HepG2 (cell line): ENCODE data around the gene POU3F1. TPM values are rescaled to one million over a fixed set of nuclear protein-coding genes. Genes with fewer than 3 reads are reported as not detected.
A peak's percentile ranks its signal among the peaks of the same experiment; 100 is the strongest.

Source experiments
- CCAR2 ChIP-seq: fragments of 200-400 bp; formaldehyde crosslinking; optimal IDR thresholded peaks from 2 replicates; pipeline ENCODE3; 2018; ENCODE audit warnings: low read depth, mild to moderate bottlenecking, low read length, moderate library complexity
- FOXK2 ChIP-seq: fragments of 450-650 bp; IDR thresholded peaks from 2 replicates; pipeline ENCODE4 v1.6.1; 2016
- HDAC2 ChIP-seq: sonication (generic); formaldehyde crosslinking; IDR thresholded peaks from 2 replicates; pipeline ENCODE4 v1.4.0; 2020; ENCODE audit warnings: missing genetic modification reagents
- IKZF4 ChIP-seq: sonication (generic); formaldehyde crosslinking; IDR thresholded peaks from 2 replicates; pipeline ENCODE4 v1.5.1; 2020; ENCODE audit warnings: borderline replicate concordance, mild to moderate bottlenecking, low read depth, missing genetic modification reagents; ENCODE audit errors: not compliant biosample characterization
- LBX2 ChIP-seq: sonication (generic); formaldehyde crosslinking; IDR thresholded peaks from 2 replicates; pipeline ENCODE4 v1.5.0; 2020; ENCODE audit warnings: missing genetic modification reagents, mild to moderate bottlenecking, borderline replicate concordance
- MLX ChIP-seq: IDR thresholded peaks from 2 replicates; pipeline ENCODE4 v1.6.1; 2016
- MZF1 ChIP-seq: sonication (generic); formaldehyde crosslinking; IDR thresholded peaks from 2 replicates; pipeline ENCODE4 v1.8.1; 2023; ENCODE audit warnings: mild to moderate bottlenecking, missing genetic modification reagents, borderline replicate concordance
- NCOR1 ChIP-seq: fragments of 200-600 bp; sonication (generic); IDR thresholded peaks from 2 replicates; pipeline ENCODE4 v1.7.0; 2017; ENCODE audit warnings: antibody characterized with exemption, low read length, borderline replicate concordance
- NFE2 ChIP-seq: sonication (generic); formaldehyde crosslinking; IDR thresholded peaks from 2 replicates; pipeline ENCODE4 v1.4.0; 2020; ENCODE audit warnings: missing genetic modification reagents
- POGZ ChIP-seq: sonication (generic); formaldehyde crosslinking; IDR thresholded peaks from 2 replicates; pipeline ENCODE4 v1.4.0; 2020; ENCODE audit warnings: mild to moderate bottlenecking, missing genetic modification reagents
- PRMT3 ChIP-seq: sonication (generic); formaldehyde crosslinking; IDR thresholded peaks from 2 replicates; pipeline ENCODE4 v1.8.1; 2022; ENCODE audit warnings: low read depth, mild to moderate bottlenecking, moderate library complexity, missing genetic modification reagents, borderline replicate concordance
- RELA ChIP-seq: sonication (generic); formaldehyde crosslinking; IDR thresholded peaks from 2 replicates; pipeline ENCODE4 v1.4.0; 2020; ENCODE audit warnings: missing genetic modification reagents
- SMC3 ChIP-seq: IDR thresholded peaks from 2 replicates; pipeline ENCODE4 v1.6.1; 2011; ENCODE audit warnings: low read length, improper control_type of control experiment
- SOX5 ChIP-seq: IDR thresholded peaks from 2 replicates; pipeline ENCODE4 v1.6.1; 2016; ENCODE audit warnings: borderline replicate concordance
- STAG1 ChIP-seq: sonication (generic); formaldehyde crosslinking; IDR thresholded peaks from 2 replicates; pipeline ENCODE4 v1.4.0; 2020; ENCODE audit warnings: missing genetic modification reagents
- ZBTB8A ChIP-seq: sonication (generic); formaldehyde crosslinking; IDR thresholded peaks from 2 replicates; pipeline ENCODE4 v1.4.0; 2020; ENCODE audit warnings: mild to moderate bottlenecking, low read depth, missing genetic modification reagents, borderline replicate concordance
- ZKSCAN5 ChIP-seq: sonication (generic); formaldehyde crosslinking; IDR thresholded peaks from 2 replicates; pipeline ENCODE4 v1.5.1; 2020; ENCODE audit warnings: mild to moderate bottlenecking, missing genetic modification reagents
- ZNF138 ChIP-seq: sonication (generic); formaldehyde crosslinking; IDR thresholded peaks from 2 replicates; pipeline ENCODE4 v1.5.0; 2020; ENCODE audit warnings: mild to moderate bottlenecking, low read depth, missing genetic modification reagents
- ZNF3 ChIP-seq: IDR thresholded peaks from 2 replicates; pipeline ENCODE4 v1.7.0; 2017; ENCODE audit warnings: inconsistent platforms
- ZNF317 ChIP-seq: sonication (generic); formaldehyde crosslinking; IDR thresholded peaks from 2 replicates; pipeline ENCODE4 v1.5.0; 2020; ENCODE audit warnings: mild to moderate bottlenecking, missing genetic modification reagents
- ZNF747 ChIP-seq: sonication (generic); formaldehyde crosslinking; IDR thresholded peaks from 2 replicates; pipeline ENCODE4 v1.8.1; 2023; ENCODE audit warnings: missing genetic modification reagents, mild to moderate bottlenecking, borderline replicate concordance
- ZNF749 ChIP-seq: sonication (generic); formaldehyde crosslinking; IDR thresholded peaks from 2 replicates; pipeline ENCODE4 v1.8.0; 2022; ENCODE audit warnings: mild to moderate bottlenecking, missing genetic modification reagents, moderate library complexity, borderline replicate concordance
- ZNF766 ChIP-seq: sonication (generic); formaldehyde crosslinking; IDR thresholded peaks from 2 replicates; pipeline ENCODE4 v1.5.0; 2020; ENCODE audit warnings: missing genetic modification reagents, borderline replicate concordance
- polyA plus RNA-seq, 8 experiments: library from polyadenylated mRNA; depleted of rRNA in 3 of 8; stranded (reverse) in 7 of 8; unstranded in 1 of 8; fragments of >200 nt; fragmentation: Illumina TruSeq in 4 of 8; extraction: Trizol in 4 of 8; gene quantifications; 2 replicates each; pipeline versions ENCODE4 v1.2.1 to v1.2.3, GENCODE V29; 2011 to 2016; ENCODE audit warnings: low read depth in 4 of 8, missing spikeins in 1 of 8, mixed read lengths in 1 of 8; ENCODE audit not compliant: insufficient read depth in 1 of 8
- total RNA-seq, 5 experiments: library from RNA; depleted of rRNA; stranded (reverse); fragments of >200 nt; fragmentation: Illumina TruSeq; extraction: Trizol; gene quantifications; 2 replicates each; pipeline ENCODE4 v1.2.3, GENCODE V29; 2016; ENCODE audit warnings: low read depth in 1 of 5
- TF ChIP-seq, protein P1 (sequence below): sonication (generic); formaldehyde crosslinking; IDR thresholded peaks from 2 replicates; pipeline ENCODE4 v1.5.0; 2020; ENCODE audit warnings: missing genetic modification reagents
- TF ChIP-seq, protein P2 (sequence below): sonication (generic); formaldehyde crosslinking; IDR thresholded peaks from 2 replicates; pipeline ENCODE4 v1.4.0; 2020; ENCODE audit warnings: missing genetic modification reagents

Gene POU3F1
- total and polyA plus RNA-seq, 2 of the 13 experiments (the other 11 are each of a cell fraction or from before 2014, with no cell fraction given): not detected

DNA sequence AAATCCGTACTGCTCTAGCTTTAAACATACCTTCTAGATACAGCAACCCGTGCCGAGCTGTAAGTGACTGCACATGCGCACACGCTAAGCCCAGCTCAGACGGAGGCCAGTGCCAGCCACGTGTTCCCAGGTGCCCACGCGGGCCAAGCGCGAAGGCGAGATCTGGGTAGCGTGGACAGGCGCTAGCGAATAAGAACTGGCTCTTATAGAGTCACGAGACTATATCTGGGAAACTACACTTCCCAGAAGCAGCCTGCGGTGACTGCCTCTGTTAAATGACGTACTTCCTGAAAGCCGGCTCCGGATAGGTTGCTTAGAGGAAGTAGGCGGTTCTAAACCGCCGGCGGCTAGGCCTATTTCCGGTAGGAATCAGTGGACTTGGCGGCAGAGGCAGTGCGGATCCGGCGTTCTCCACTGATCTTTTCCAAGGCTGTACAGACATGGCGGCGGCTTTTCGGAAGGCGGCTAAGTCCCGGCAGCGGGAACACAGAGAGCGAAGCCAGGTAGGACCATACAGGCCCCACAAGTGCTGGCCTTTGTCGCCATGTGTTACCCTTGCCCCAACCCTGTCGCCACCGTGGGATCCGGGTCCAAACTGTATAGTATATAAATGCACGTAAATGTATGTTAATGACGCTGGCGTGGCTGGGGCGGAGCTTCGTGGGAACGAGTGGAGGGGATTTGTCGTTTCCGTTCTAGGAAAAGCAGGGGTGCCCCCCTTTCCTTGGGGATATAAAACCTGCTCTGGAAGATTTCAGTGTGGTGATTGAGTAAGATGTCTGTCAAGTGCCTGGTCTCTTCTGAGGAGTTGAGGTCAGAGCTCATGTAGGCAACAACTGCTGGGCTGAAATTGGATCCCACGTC is 34.0 kb downstream of the POU3F1 start, which contains the start of gene UTP11 (continued):
- TF ChIP-seq, protein P1, sequence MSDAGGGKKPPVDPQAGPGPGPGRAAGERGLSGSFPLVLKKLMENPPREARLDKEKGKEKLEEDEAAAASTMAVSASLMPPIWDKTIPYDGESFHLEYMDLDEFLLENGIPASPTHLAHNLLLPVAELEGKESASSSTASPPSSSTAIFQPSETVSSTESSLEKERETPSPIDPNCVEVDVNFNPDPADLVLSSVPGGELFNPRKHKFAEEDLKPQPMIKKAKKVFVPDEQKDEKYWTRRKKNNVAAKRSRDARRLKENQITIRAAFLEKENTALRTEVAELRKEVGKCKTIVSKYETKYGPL: no peak
- peak; percentile 98 for TF ChIP-seq ZNF138 (CRISPR knock-in tag)
- 0 out of 2 replicates have a peak, but pooled peaks have one; percentile 52 for TF ChIP-seq ZKSCAN5 (CRISPR knock-in tag)
- TF ChIP-seq ZNF3: peak; percentile 67
- no peak for TF ChIP-seq SMC3
- TF ChIP-seq FOXK2: no peak
- TF ChIP-seq ZBTB8A: peak; percentile 83; the same call in 1 of the 2 replicates
- TF ChIP-seq ZNF749 (CRISPR knock-in tag): peak; percentile 90; the same call in 1 of the 2 replicates
- peak; percentile 97; the same call in 1 of the 2 replicates for TF ChIP-seq ZNF747 (CRISPR knock-in tag)
- TF ChIP-seq, protein P2, sequence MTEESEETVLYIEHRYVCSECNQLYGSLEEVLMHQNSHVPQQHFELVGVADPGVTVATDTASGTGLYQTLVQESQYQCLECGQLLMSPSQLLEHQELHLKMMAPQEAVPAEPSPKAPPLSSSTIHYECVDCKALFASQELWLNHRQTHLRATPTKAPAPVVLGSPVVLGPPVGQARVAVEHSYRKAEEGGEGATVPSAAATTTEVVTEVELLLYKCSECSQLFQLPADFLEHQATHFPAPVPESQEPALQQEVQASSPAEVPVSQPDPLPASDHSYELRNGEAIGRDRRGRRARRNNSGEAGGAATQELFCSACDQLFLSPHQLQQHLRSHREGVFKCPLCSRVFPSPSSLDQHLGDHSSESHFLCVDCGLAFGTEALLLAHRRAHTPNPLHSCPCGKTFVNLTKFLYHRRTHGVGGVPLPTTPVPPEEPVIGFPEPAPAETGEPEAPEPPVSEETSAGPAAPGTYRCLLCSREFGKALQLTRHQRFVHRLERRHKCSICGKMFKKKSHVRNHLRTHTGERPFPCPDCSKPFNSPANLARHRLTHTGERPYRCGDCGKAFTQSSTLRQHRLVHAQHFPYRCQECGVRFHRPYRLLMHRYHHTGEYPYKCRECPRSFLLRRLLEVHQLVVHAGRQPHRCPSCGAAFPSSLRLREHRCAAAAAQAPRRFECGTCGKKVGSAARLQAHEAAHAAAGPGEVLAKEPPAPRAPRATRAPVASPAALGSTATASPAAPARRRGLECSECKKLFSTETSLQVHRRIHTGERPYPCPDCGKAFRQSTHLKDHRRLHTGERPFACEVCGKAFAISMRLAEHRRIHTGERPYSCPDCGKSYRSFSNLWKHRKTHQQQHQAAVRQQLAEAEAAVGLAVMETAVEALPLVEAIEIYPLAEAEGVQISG: peak; percentile 85
- TF ChIP-seq RELA (CRISPR knock-in tag): no peak
- TF ChIP-seq NFE2 (CRISPR knock-in tag): 0 out of 2 replicates have a peak, but pooled peaks have one; percentile 36
- TF ChIP-seq PRMT3 (CRISPR knock-in tag): peak; percentile 98
- peak; percentile 83 for TF ChIP-seq MLX (CRISPR knock-in tag)
- peak; percentile 82 for TF ChIP-seq ZNF317 (CRISPR knock-in tag)
- peak; percentile 97; the same call in 1 of the 2 replicates for TF ChIP-seq ZNF766
- TF ChIP-seq MZF1 (CRISPR knock-in tag): no peak
- peak; percentile 60; the same call in 1 of the 2 replicates for TF ChIP-seq SOX5 (CRISPR knock-in tag)
- peak; percentile 44 for TF ChIP-seq CCAR2
- TF ChIP-seq IKZF4: peak; percentile 98
- TF ChIP-seq HDAC2: peak; percentile 76
- TF ChIP-seq STAG1 (CRISPR knock-in tag): no peak
- peak; percentile 84; the same call in 1 of the 2 replicates for TF ChIP-seq POGZ (CRISPR knock-in tag)
- no peak for TF ChIP-seq NCOR1
- TF ChIP-seq LBX2: peak; percentile 99; the same call in 1 of the 2 replicates
